ENCODE data around the gene SS18L1.
A peak's percentile ranks its signal among the peaks of the same experiment; 100 is the strongest.

The SS18L1 gene

GRCh38 chr20:62212299-62212698 lies 68.7 kb downstream of the SS18L1 start:
- DNase-seq (ENCODE audit: low read depth) = no peak

GRCh38 chr20:62214067-62214466 lies 70.5 kb downstream of the SS18L1 start:
- no peak for DNase-seq (ENCODE audit: low read depth)

GRCh38 chr20:62215020-62215990 lies 71.7 kb downstream of the SS18L1 start:
- no peak for DNase-seq (ENCODE audit: low read depth)

- DNase-seq (ENCODE audit: low read depth) = no peak
These were observed 72.5 kb downstream of the SS18L1 start for GRCh38 chr20:62215991-62216635.

GRCh38 chr20:62216636-62217566 lies 73.3 kb downstream of the SS18L1 start:
- no peak for DNase-seq (ENCODE audit: low read depth)

GRCh38 chr20:62217913-62218773 lies 74.6 kb downstream of the SS18L1 start:
- no peak for DNase-seq (ENCODE audit: low read depth)

GRCh38 chr20:62219101-62219991 lies 75.8 kb downstream of the SS18L1 start:
- DNase-seq (ENCODE audit: low read depth) = no peak

- peak; percentile 25 for DNase-seq (ENCODE audit: low read depth)
These were observed 76.6 kb downstream of the SS18L1 start, which contains the start of gene HRH3 for GRCh38 chr20:62219992-62220665. Gene HRH3 (minus strand): TSS chr20:62220278. CDS start chr20:62219970, 308 bp downstream.

- no peak for DNase-seq (ENCODE audit: low read depth)
These were observed 77.3 kb downstream of the SS18L1 start for GRCh38 chr20:62220666-62221568.

GRCh38 chr20:62222266-62222850 lies 78.8 kb downstream of the SS18L1 start:
- DNase-seq (ENCODE audit: low read depth) = no peak

- DNase-seq (ENCODE audit: low read depth) = no peak
These were observed 79.4 kb downstream of the SS18L1 start for GRCh38 chr20:62222972-62223371.

GRCh38 chr20:62223571-62223970 lies 80.0 kb downstream of the SS18L1 start:
- DNase-seq (ENCODE audit: low read depth) = no peak

GRCh38 chr20:62224113-62224855 lies 80.7 kb downstream of the SS18L1 start:
- DNase-seq (ENCODE audit: low read depth) = no peak

- no peak for DNase-seq (ENCODE audit: low read depth)
These were observed 81.5 kb downstream of the SS18L1 start for GRCh38 chr20:62225026-62225425.

- DNase-seq (ENCODE audit: low read depth) = no peak
These were observed 82.5 kb downstream of the SS18L1 start for GRCh38 chr20:62225820-62226635.

Measured in T follicular helper cell (primary cell).